Fibroblast of the aortic adventitia (primary cell): Measurements from ENCODE around the gene DIDO1. TPM values are rescaled to one million over a fixed set of nuclear protein-coding genes. Genes with fewer than 3 reads are reported as not detected.
A peak's percentile ranks its signal among the peaks of the same experiment; 100 is the strongest.

Experiments
- DNase-seq: peaks from one replicate; pipeline ENCODE4 v3.0.0-alpha.2; 2010; ENCODE audit warnings: low read depth
- H3K4me3 ChIP-seq: 2 replicates; pipeline ENCODE4 v1.5.1; 2011; ENCODE audit warnings: low read depth, mild to moderate bottlenecking, control low read depth, low read length, moderate library complexity
- total RNA-seq: library from RNA; depleted of rRNA; stranded (reverse); fragments of >200 nt; gene quantifications from 2 replicates; pipeline ENCODE4 v1.2.3, GENCODE V29; 2012; ENCODE audit warnings: low replicate concordance
- TF ChIP-seq, protein P1 (sequence below): IDR thresholded peaks from 2 replicates; pipeline ENCODE4 v1.5.1; 2011; ENCODE audit warnings: mild to moderate bottlenecking, low read length, control low read depth, inconsistent platforms; ENCODE audit not compliant: insufficient read depth

The DIDO1 gene
- total RNA-seq, 1 donor = 48.4 TPM

DNA sequence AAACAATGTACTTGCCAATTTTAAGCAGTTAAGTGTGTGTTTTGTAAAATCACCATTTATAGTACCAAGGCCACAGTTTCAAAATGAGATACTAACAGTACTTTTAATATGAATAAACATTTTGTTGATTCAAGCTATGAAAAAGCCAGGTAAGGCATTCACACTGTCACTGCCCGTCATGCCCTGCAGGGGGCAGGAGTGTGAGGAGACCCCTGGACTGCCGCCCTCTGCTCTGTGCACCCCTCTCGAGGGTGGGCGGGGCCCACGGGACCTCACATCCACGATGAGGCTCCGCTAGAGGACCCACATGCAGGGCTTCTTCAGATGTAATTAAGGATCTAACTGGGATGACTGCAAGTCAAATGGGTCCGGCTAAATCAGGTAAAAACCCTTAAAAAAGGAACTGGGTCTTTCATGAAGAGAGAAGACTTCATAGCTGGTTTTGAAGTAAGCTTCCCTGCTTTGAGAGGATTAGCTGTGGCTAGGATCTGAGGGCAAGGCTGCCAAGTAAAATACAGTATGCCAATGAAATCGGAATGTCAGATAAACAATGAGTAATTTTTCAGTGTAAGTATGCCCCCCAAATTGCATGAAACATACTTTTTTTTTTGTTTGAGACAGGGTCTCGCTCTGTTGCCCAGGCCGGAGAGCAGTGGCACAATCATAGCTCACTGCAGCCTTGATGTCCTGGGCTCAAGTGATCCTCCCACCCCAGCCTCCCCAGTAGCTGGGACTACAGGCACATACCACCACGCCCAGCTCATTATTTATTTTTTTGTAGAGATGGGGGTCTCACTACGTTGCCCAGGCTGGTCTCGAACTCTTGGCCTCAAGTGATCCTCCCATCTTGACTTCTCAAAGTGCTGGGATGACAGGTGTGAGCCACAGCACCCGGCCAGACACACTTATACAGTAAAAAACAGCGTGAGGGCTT is 18.7 kb downstream of the DIDO1 start:
- H3K4me3 ChIP-seq = no peak overlapping the region
- no peak for DNase-seq
- TF ChIP-seq, protein P1, sequence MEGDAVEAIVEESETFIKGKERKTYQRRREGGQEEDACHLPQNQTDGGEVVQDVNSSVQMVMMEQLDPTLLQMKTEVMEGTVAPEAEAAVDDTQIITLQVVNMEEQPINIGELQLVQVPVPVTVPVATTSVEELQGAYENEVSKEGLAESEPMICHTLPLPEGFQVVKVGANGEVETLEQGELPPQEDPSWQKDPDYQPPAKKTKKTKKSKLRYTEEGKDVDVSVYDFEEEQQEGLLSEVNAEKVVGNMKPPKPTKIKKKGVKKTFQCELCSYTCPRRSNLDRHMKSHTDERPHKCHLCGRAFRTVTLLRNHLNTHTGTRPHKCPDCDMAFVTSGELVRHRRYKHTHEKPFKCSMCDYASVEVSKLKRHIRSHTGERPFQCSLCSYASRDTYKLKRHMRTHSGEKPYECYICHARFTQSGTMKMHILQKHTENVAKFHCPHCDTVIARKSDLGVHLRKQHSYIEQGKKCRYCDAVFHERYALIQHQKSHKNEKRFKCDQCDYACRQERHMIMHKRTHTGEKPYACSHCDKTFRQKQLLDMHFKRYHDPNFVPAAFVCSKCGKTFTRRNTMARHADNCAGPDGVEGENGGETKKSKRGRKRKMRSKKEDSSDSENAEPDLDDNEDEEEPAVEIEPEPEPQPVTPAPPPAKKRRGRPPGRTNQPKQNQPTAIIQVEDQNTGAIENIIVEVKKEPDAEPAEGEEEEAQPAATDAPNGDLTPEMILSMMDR = peak; percentile 54

DNA sequence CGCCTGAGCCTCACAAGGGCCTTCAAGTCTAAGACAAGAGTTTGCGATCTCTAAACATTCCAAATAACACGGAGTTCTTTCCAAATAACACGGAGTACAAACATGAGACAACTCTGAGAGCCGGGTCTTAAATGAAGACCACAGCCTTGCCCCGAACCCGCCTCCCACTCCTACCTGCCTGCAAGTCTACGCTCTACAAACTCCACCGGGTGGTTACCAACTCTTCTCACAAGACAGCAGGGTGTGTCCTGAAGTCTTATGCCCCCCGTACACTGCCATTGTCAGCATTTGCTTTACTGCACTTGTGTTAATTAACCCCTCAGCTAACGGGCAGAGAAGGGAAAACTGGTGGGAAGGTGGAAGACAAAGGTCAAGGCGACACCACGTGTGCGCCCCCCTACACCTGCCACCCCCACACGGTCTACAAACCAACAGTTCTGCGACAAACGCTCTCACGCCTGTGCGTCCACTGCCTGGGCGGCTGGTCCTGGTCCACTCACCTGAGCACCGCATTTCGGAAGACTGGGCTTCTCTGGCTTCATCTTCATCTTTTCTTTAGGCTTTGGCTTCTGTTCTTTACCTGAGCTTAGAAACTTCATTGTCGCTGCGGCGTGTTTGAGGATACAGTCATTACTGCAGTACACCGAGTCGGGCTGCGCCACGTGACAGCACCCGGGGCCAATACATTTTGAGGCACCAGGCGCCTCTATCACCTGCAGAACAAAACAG is 19.5 kb downstream of the DIDO1 start:
- TF ChIP-seq, protein P1 = no peak
- no peak overlapping the region for H3K4me3 ChIP-seq
- DNase-seq = no peak

DNA sequence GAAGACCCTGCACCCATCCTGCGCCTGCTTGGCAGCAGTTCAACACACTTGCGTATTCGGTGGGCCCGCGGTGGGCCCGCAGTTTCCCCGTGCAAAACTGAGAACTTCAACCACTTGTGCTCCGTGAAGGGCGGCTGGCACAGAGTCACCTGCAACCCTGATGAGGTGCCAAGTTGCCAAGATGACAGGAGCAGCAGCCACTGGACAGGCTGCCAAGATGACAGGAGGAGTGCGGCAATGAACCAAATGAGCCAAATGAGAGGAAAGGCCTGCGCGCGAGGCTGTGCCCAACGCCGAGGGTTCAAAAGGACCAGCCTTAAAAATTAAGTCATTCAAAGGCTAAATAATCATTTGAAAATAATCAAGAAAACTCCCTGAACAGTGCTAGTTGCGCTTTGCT is 20.1 kb downstream of the DIDO1 start:
- no peak for DNase-seq
- TF ChIP-seq, protein P1 = no peak
- H3K4me3 ChIP-seq = no peak overlapping the region

DNA sequence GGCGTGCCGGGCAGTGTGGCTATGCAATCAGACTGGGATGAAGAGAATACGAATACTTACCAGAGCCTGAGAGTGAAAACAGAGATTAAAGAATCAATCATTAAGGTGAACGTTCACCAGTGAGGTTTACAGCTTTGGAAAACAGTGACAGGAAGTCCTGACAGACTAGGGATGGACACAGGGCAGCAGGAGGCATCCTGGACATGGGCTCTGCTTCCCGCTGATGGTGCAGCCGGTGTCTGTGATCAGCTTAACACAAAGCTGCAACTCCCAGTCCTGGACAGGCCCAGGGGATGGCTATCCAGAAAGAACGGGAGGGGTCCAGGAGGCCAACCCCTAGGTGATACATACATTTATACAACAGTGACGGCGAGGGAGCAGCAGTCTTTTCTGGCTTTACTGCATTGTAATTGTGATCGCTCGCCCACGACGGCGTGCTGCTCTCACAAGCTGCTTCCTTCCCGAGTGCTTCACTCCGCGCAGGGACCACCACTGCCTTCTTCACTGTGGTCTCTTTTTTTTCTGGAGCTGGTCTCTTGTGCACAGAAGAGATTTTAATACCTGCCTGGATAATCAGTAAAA is 20.7 kb downstream of the DIDO1 start:
- no peak for DNase-seq
- no peak overlapping the region for H3K4me3 ChIP-seq
- TF ChIP-seq, protein P1 = no peak

DNA sequence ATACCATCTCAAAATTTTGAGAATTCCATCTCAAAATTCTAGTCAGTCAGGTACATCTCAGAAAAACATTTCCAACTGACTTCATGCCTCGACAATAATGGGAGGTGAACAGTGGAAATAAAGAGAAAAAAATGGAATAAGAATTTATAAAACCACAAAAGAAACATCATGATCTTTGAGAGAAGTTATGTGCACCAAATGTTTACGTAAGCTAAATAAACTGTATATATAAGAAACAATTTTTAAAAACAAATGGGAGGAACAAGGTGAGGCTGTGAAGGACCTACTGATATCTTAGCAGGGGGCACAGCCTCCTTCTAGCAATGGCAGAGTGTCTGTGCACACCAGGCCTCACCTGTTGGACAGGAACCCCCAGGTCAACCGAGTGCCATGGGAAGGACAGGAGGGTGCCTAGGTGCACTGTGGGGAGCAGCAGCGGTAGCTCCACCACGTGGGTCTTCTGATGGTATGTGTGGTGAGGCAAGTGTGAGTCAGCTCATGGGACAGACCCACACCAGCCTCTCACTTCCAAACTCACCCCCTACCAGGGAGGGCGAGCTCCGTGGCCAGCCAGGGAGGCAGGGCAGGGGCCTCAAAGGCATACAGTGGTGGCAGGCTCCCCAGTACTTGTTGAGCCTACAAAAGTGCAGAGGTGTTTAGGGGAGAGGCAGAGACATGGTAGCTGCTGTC is 23.2 kb downstream of the DIDO1 start:
- H3K4me3 ChIP-seq = no peak overlapping the region
- DNase-seq = no peak
- TF ChIP-seq, protein P1 = no peak

DNA sequence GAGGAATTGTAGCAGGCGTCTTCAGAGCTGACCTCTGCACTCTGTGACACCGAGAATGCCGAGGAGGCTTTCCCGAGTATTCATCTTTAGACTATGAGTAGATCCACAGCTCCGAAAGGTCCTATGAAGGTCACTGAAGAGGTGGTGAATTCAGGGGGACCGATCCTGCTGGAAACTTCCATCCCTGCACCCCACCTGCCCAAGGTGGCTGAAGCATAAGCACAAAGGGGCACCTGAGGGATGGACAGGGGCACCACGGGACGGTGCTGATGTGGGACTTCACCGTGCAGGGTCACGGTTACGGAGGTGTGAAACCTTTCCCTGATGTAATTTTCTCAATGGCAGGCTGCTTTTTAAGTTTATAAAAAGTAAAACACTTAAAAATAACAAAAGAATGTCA is 24.4 kb downstream of the DIDO1 start:
- H3K4me3 ChIP-seq = no peak overlapping the region
- TF ChIP-seq, protein P1 = no peak
- no peak for DNase-seq
